HEK293 (cell line): ENCODE measurements around the gene SURF2.

Experiments
- CTCF ChIA-PET: fragments of 350-600 bp; formaldehyde crosslinking; extraction: SDS; loops from one replicate; lab custom pipeline; 2021; ENCODE audit warnings: antibody characterized with exemption; lab: Yijun Ruan, JAX
- POLR2A ChIA-PET: fragments of 300-600 bp; formaldehyde crosslinking; extraction: SDS; loops from one replicate; lab custom pipeline; 2020; ENCODE audit warnings: antibody characterized with exemption, inconsistent platforms; lab: Yijun Ruan, JAX
- H3K27ac ChIP-seq: fragments of 200-500 bp; sonication (Bioruptor generic); 2 replicates; pipeline ENCODE4 v1.5.1; 2014; ENCODE audit warnings: low read depth, low read length, control low read depth, inconsistent platforms; ENCODE audit errors: extremely low read depth
- H3K36me3 ChIP-seq, 2 experiments: fragments of 200-500 bp in 1 of 2; sonication (Bioruptor generic) in 1 of 2; 1 replicate in 1 of 2; 2 replicates in 1 of 2; pipeline ENCODE4 v1.5.1; 2014 to 2017; ENCODE audit warnings: inconsistent platforms in 2 of 2, low read length in 2 of 2; ENCODE audit not compliant: control insufficient read depth in 2 of 2, insufficient read depth in 1 of 2
- H3K4me1 ChIP-seq: fragments of 200-500 bp; sonication (Bioruptor generic); 2 replicates; pipeline ENCODE4 v1.5.1; 2014; ENCODE audit warnings: mild to moderate bottlenecking, low read length, inconsistent platforms; ENCODE audit not compliant: control insufficient read depth, insufficient read depth
- H3K4me3 ChIP-seq: 2 replicates; pipeline ENCODE4 v1.5.1; 2011; ENCODE audit warnings: low read depth, mild to moderate bottlenecking, control low read depth, low read length, moderate library complexity
- H3K9me3 ChIP-seq: fragments of 200-500 bp; sonication (Bioruptor generic); 2 replicates; pipeline ENCODE4 v1.5.1; 2014; ENCODE audit warnings: low read depth, low read length, inconsistent platforms; ENCODE audit not compliant: control insufficient read depth, insufficient read depth
- GFI1B ChIP-seq: fragments of 450-650 bp; formaldehyde crosslinking; IDR thresholded peaks from 2 replicates; pipeline ENCODE4 v1.5.1; 2016; ENCODE audit warnings: missing biosample characterization, missing genetic modification characterization
- KLF7 ChIP-seq: fragments of 450-650 bp; formaldehyde crosslinking; IDR thresholded peaks from 2 replicates; pipeline ENCODE4 v1.5.1; 2016; ENCODE audit warnings: missing biosample characterization, missing genetic modification characterization, borderline replicate concordance
- KLF9 ChIP-seq: fragments of 450-650 bp; formaldehyde crosslinking; IDR thresholded peaks from 2 replicates; pipeline ENCODE4 v1.5.1; 2016; ENCODE audit warnings: missing biosample characterization, missing genetic modification characterization, low read depth
- REPIN1 ChIP-seq: fragments of 450-650 bp; formaldehyde crosslinking; IDR thresholded peaks from 2 replicates; pipeline ENCODE4 v1.5.1; 2017; ENCODE audit warnings: missing biosample characterization, missing genetic modification characterization, low read depth
- ZBTB8A ChIP-seq: fragments of 450-650 bp; formaldehyde crosslinking; IDR thresholded peaks from 2 replicates; pipeline ENCODE4 v1.5.1; 2016; ENCODE audit warnings: missing biosample characterization, missing genetic modification characterization
- ZNF324 ChIP-seq: fragments of 450-650 bp; formaldehyde crosslinking; IDR thresholded peaks from 2 replicates; pipeline ENCODE4 v1.5.1; 2016; ENCODE audit warnings: missing biosample characterization, missing genetic modification characterization
- ZNF354C ChIP-seq: fragments of 450-650 bp; formaldehyde crosslinking; IDR thresholded peaks from 2 replicates; pipeline ENCODE4 v1.5.1; 2016; ENCODE audit warnings: missing biosample characterization, missing genetic modification characterization, low read depth, borderline replicate concordance
- ZNF366 ChIP-seq: fragments of 450-650 bp; formaldehyde crosslinking; conservative IDR thresholded peaks from 2 replicates; pipeline ENCODE4 v1.5.1; 2016; ENCODE audit warnings: missing biosample characterization, missing genetic modification characterization
- ZNF404 ChIP-seq: fragments of 450-650 bp; formaldehyde crosslinking; IDR thresholded peaks from 2 replicates; pipeline ENCODE4 v1.5.1; 2017; ENCODE audit warnings: missing biosample characterization, missing genetic modification characterization
- ZNF426 ChIP-seq: fragments of 450-650 bp; formaldehyde crosslinking; IDR thresholded peaks from 2 replicates; pipeline ENCODE4 v1.5.1; 2017; ENCODE audit warnings: missing biosample characterization, missing genetic modification characterization, mild to moderate bottlenecking, inconsistent platforms, moderate library complexity
- ZNF529 ChIP-seq: fragments of 450-650 bp; formaldehyde crosslinking; IDR thresholded peaks from 2 replicates; pipeline ENCODE4 v1.5.1; 2017; ENCODE audit warnings: missing genetic modification characterization, missing biosample characterization; ENCODE audit not compliant: insufficient replicate concordance
- ZNF624 ChIP-seq: fragments of 450-650 bp; formaldehyde crosslinking; IDR thresholded peaks from 2 replicates; pipeline ENCODE4 v1.5.1; 2017; ENCODE audit warnings: missing biosample characterization, missing genetic modification characterization
- ZNF629 ChIP-seq: fragments of 450-650 bp; formaldehyde crosslinking; IDR thresholded peaks from 2 replicates; pipeline ENCODE4 v1.5.1; 2017; ENCODE audit warnings: missing biosample characterization, missing genetic modification characterization
- ZNF76 ChIP-seq: fragments of 450-650 bp; formaldehyde crosslinking; IDR thresholded peaks from 2 replicates; pipeline ENCODE4; 2016; ENCODE audit warnings: low read depth, missing biosample characterization, missing genetic modification characterization, borderline replicate concordance
- ZSCAN23 ChIP-seq: fragments of 450-650 bp; formaldehyde crosslinking; IDR thresholded peaks from 2 replicates; pipeline ENCODE4 v1.5.1; 2016; ENCODE audit warnings: missing biosample characterization, missing genetic modification characterization
- TF ChIP-seq, protein P1 (sequence below): fragments of 450-650 bp; formaldehyde crosslinking; IDR thresholded peaks from 2 replicates; pipeline ENCODE4 v1.5.1; 2016; ENCODE audit warnings: missing biosample characterization, missing genetic modification characterization
- TF ChIP-seq, protein P2 (sequence below): fragments of 450-650 bp; formaldehyde crosslinking; IDR thresholded peaks from 2 replicates; pipeline ENCODE4 v1.5.1; 2016; ENCODE audit warnings: missing biosample characterization, missing genetic modification characterization

The SURF2 gene

GRCh38 chr9:133340256-133340655 lies 16.1 kb upstream of the SURF2 start:
- CTCF ChIA-PET: interaction anchor here (0.7 to 1.7 kb wide), 5 partner anchors 10 to 161 kb away, joined by 3 to 6 read pairs (median 3); no protein-coding TSS in a partner anchor
- H3K27ac ChIP-seq: no peak overlapping the region
- H3K36me3 ChIP-seq: peaks cover 0 to 64% of the 10 kb centered on the region in 2 experiments; a peak in 1 of 3 replicates
- H3K4me3 ChIP-seq: no peak overlapping the region
- TF ChIP-seq, protein P1, sequence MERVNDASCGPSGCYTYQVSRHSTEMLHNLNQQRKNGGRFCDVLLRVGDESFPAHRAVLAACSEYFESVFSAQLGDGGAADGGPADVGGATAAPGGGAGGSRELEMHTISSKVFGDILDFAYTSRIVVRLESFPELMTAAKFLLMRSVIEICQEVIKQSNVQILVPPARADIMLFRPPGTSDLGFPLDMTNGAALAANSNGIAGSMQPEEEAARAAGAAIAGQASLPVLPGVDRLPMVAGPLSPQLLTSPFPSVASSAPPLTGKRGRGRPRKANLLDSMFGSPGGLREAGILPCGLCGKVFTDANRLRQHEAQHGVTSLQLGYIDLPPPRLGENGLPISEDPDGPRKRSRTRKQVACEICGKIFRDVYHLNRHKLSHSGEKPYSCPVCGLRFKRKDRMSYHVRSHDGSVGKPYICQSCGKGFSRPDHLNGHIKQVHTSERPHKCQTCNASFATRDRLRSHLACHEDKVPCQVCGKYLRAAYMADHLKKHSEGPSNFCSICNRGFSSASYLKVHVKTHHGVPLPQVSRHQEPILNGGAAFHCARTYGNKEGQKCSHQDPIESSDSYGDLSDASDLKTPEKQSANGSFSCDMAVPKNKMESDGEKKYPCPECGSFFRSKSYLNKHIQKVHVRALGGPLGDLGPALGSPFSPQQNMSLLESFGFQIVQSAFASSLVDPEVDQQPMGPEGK (tag by site-specific recombination): no peak
- TF ChIP-seq ZSCAN23 (no peak), ZNF426 (tag by site-specific recombination) (no peak), KLF9 (tag by site-specific recombination) (no peak), ZNF529 (no peak), KLF7 (no peak), ZNF324 (tag by site-specific recombination) (no peak), ZNF624 (tag by site-specific recombination) (no peak), ZNF76 (tag by site-specific recombination) (no peak), ZNF354C (tag by site-specific recombination) (no peak)
- TF ChIP-seq, protein P2, sequence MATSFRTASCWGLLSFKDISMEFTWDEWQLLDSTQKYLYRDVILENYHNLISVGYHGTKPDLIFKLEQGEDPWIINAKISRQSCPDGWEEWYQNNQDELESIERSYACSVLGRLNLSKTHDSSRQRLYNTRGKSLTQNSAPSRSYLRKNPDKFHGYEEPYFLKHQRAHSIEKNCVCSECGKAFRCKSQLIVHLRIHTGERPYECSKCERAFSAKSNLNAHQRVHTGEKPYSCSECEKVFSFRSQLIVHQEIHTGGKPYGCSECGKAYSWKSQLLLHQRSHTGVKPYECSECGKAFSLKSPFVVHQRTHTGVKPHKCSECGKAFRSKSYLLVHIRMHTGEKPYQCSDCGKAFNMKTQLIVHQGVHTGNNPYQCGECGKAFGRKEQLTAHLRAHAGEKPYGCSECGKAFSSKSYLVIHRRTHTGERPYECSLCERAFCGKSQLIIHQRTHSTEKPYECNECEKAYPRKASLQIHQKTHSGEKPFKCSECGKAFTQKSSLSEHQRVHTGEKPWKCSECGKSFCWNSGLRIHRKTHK (tag by site-specific recombination): no peak
- no peaks in the 10 kb centered on the region for H3K4me1 ChIP-seq
- H3K9me3 ChIP-seq: no peaks in the 10 kb centered on the region
- POLR2A ChIA-PET: interaction anchor here (1.0 to 2.2 kb wide), 4 partner anchors 8 to 16 kb away, joined by 3 to 15 read pairs (median 5); partner anchors contain the start of genes MED22, RPL7A, SURF1 and SURF2

GRCh38 chr9:133340916-133341315 lies 15.4 kb upstream of the SURF2 start:
- Histone ChIP-seq H3K4me1 (no peaks in the 10 kb centered on the region), H3K36me3 (peaks cover 0 to 71% of the 10 kb centered on the region in 2 experiments; a peak in 1 of 3 replicates), H3K9me3 (no peaks in the 10 kb centered on the region), H3K4me3 (no peak overlapping the region), H3K27ac (no peak overlapping the region)
- ChIA-PET CTCF (interaction anchor here (0.8 to 1.3 kb wide), 3 partner anchors 24 to 155 kb away, joined by 3 to 4 read pairs (median 3); no protein-coding TSS in a partner anchor), POLR2A (interaction anchor here (1.1 to 1.4 kb wide), 2 partner anchors 10 to 16 kb away, joined by 3 to 4 read pairs; partner anchors contain the start of genes SURF1 and SURF2)
- TF ChIP-seq ZNF629 (tag by site-specific recombination) (no peak), GFI1B (no peak), ZNF366 (no peak), ZSCAN23 (no peak), REPIN1 (no peak)

DNA sequence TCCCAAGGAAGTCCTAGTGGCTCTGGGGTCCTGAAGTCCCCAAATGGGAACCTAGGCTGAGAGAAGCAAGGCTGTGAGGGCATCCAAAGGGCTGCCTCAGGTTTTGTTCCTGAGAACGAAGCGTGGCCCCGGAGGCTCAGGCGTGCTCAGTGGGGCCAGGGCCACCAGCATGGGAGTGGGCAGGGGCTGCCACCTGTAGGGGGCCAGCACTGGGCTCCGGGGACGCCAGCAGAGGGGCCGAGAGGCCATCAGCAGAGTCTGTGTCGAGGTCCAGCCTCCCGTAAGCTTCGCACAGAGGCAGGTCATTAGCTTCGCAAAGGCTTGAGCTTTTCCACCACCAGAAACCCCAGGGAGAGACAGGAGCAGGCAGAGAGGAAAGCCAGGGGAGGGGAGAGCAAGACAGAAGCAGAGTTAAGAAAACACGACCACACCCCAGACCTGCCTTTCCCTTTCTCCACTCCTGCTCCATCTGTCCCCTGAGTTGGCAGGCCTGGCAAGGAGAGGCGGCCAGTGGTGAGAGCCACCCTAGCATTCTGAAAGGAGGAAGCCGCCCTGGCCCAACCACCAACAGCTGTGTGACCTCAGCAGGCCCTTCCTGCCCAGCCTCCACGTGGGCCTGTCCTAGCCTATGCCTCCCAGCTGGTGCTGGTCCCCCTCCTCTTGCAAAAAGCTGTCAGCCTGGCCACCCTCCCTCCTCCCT lies 14.8 kb upstream of the SURF2 start:
- CTCF ChIA-PET: interaction anchor here (0.5 to 3.1 kb wide), 14 partner anchors 10 to 320 kb away, joined by 3 to 17 read pairs (median 4); no protein-coding TSS in a partner anchor

More for the DNA sequence above, 14.8 kb upstream of the SURF2 start:
- Histone ChIP-seq H3K36me3 (peaks cover 0 to 77% of the 10 kb centered on the region in 2 experiments; a peak in 1 of 3 replicates), H3K27ac (no peak overlapping the region), H3K4me3 (no peak overlapping the region), H3K4me1 (no peaks in the 10 kb centered on the region), H3K9me3 (no peaks in the 10 kb centered on the region)
- no peak for TF ChIP-seq ZBTB8A (tag by site-specific recombination)
- no peak for TF ChIP-seq ZNF404
- POLR2A ChIA-PET: interaction anchor here (1.0 to 2.0 kb wide), 4 partner anchors 10 to 311 kb away, joined by 3 to 12 read pairs (median 4); partner anchors contain the start of genes GTF3C5, SURF1 and SURF2
